Ovary (tissue), 3 donors: ENCODE results near the gene ZFYVE26.

Source experiments
- EP300 ChIP-seq: sonication (generic); formaldehyde crosslinking; IDR thresholded peaks from one replicate; pipeline ENCODE4 v1.6.1; 2017; ENCODE audit warnings: antibody characterized with exemption
- POLR2A ChIP-seq: fragments of 450-650 bp; IDR thresholded peaks from one replicate; pipeline ENCODE4 v1.6.1; 2017; ENCODE audit warnings: antibody characterized with exemption, mild to moderate bottlenecking, moderate library complexity
- TF ChIP-seq, protein P1 (sequence below), 3 donors: fragments of 450-650 bp in 2 of 3; fragments of 200-600 bp in 1 of 3; IDR thresholded peaks; one replicate each; pipeline versions ENCODE4 v1.5.1 to v1.8.0; 2016 to 2022; ENCODE audit warnings: antibody characterized with exemption in 3 of 3, mild to moderate bottlenecking in 1 of 3
- donor health status: DM: no; HTN: no; CAD: no.

- TF ChIP-seq, protein P1, sequence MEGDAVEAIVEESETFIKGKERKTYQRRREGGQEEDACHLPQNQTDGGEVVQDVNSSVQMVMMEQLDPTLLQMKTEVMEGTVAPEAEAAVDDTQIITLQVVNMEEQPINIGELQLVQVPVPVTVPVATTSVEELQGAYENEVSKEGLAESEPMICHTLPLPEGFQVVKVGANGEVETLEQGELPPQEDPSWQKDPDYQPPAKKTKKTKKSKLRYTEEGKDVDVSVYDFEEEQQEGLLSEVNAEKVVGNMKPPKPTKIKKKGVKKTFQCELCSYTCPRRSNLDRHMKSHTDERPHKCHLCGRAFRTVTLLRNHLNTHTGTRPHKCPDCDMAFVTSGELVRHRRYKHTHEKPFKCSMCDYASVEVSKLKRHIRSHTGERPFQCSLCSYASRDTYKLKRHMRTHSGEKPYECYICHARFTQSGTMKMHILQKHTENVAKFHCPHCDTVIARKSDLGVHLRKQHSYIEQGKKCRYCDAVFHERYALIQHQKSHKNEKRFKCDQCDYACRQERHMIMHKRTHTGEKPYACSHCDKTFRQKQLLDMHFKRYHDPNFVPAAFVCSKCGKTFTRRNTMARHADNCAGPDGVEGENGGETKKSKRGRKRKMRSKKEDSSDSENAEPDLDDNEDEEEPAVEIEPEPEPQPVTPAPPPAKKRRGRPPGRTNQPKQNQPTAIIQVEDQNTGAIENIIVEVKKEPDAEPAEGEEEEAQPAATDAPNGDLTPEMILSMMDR (IDR thresholded peaks at IDR 0.05), result no peak
- no peak for TF ChIP-seq POLR2A
- no peak for TF ChIP-seq EP300
These were observed 79.6 kb downstream of the ZFYVE26 start for GRCh38 chr14:67736771-67737170.
